SW 1271 (cell line): Measurements from ENCODE around the gene AK4.
"Not testable (repeated sequence)": the region's sequence is repeated elsewhere in the genome, so short reads cannot be mapped to it uniquely, and the experiment has no call there.

Source experiments
- DNase-seq, 2 experiments: peaks; one replicate each; lab custom pipeline; 2025; lab: John Stamatoyannopoulos, UW

The AK4 gene

GRCh38 chr1:65214340-65215027, 66.5 kb downstream of the AK4 start:
- DNase-seq = no peak

GRCh38 chr1:65216989-65217388, 69.0 kb downstream of the AK4 start:
- no peak for DNase-seq

DNA sequence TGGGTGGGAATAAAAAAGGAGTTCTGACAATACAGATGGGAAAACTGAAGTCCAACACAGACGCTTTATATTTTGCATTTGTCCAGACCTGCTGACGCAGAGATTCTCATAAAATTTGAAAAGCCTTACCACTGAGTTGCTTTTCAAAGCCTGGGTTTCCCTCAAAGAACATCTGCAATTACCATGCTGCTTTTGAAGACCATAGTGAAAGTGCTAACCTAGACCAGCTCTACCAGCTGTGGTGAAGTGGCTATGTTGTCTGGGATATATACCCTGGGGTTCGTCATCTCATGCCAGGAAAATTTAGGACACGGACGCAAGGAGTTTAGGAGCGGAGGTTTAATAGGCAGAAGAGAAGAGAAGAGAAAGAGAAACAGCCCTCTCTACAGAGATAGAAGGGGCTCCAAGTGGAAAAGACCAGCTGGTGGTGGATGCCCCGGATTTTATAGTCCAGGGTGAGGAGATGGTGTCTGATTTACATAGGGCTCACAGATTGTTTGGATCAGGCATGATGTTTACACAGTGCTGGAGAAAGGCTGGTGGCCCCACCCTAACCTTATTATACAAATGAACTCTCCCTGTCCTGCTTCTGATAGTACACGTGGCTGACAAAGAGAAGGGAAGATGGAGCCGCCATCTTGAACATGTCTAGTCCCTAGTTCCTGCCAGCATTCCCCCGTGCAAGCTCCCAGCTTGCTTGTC, 73.8 kb downstream of the AK4 start:
- DNase-seq = no peak

GRCh38 chr1:65222340-65222940, 74.4 kb downstream of the AK4 start:
- no peak for DNase-seq

DNA sequence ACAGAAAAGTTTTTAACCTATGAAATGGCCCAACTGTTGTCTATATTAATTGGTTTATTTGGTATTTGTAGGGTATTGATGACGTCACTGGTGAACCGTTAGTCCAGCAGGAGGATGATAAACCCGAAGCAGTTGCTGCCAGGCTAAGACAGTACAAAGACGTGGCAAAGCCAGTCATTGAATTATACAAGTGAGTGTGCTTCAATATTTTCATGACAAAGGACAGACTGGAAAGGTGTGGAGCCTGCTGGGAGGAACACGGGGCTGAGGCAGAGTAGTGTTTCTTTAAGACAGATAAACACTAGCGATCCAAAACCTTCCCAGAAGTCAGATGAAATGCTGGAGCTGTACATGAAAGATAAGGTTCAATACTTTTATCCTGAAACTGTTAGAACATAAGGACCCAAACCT, 76.7 kb downstream of the AK4 start:
- DNase-seq = no peak

- DNase-seq = no peak
These were observed 77.2 kb downstream of the AK4 start for GRCh38 chr1:65225179-65225578.

DNA sequence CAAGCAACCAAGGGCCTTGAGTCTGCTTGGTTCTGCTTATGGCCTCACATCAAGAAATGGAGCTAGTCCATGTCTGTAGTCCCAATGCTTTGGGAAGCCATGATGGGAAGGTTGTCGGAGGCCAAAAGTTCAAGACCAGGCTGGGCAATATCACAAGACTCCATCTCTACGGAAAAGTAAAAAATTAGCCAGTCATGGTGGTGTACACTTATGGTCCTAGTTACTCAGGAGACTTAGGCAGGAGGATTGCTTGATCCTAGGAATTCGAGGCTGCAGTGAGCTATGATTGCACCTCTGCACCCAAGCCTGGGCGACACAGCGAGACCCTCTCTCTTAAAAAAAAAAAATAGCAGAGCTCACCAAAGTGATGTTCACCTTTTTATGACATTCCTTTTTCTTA, 81.2 kb downstream of the AK4 start:
- no peak for DNase-seq

DNA sequence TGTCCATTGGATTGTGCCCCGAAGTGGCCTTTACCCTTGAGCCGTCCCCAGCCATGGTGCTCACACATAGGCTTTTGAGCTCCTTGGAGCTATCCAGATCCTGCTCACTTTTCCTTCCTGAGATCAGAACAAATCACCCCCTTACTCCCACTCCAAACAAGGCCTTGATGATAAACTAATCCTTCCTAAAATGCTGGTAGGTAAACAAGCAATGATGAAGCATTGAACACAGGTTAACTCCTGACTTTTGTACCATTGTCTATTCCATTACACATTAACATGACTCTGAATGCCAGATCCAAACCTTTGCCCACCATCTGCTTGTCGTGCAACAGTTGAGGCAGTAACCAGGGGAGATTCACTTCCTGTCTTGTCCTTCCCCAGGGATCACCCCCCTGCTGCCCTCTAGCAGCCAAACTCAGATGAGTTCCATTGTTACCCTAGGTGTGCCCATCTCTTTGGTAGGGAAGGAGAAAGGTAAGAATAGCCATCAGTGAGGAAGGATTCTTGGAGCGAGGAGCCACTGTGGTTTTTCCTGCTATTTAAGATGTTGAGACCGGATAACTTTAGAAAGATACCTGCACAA, 81.8 kb downstream of the AK4 start:
- DNase-seq = no peak

- no peak for DNase-seq
These were observed 82.9 kb downstream of the AK4 start for GRCh38 chr1:65230731-65231481.

DNA sequence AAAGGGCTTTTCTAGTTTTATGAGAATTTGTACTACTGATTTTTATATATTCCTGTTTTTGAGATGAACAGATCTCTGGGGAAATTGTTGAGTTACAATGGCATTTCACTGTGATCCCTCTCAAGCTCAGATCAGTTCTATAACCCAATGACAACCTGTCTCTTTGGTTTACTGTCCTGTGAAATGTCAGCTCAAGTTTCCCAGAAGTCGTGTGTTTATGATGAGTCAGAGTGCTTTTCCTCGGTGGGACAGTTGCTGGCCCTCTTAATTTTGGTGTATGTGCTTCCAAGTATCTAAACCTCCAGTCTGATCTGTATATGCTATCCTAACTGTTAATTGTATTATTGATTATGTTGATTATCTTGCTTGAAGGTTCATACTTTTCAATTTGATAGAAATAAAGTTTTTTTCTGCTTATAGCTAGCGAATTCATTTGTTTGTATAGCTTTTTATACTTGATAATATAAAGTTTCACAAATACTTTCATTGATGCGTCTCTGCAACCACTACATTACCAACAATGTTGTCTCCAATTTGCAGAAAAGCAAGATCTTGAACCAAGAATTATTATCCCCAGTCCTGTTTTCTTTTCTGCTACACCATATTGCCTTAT, 83.8 kb downstream of the AK4 start:
- DNase-seq = no peak

GRCh38 chr1:65232461-65232990, 84.5 kb downstream of the AK4 start:
- no peak for DNase-seq

GRCh38 chr1:65233782-65234181, 85.8 kb downstream of the AK4 start:
- DNase-seq = no peak

DNA sequence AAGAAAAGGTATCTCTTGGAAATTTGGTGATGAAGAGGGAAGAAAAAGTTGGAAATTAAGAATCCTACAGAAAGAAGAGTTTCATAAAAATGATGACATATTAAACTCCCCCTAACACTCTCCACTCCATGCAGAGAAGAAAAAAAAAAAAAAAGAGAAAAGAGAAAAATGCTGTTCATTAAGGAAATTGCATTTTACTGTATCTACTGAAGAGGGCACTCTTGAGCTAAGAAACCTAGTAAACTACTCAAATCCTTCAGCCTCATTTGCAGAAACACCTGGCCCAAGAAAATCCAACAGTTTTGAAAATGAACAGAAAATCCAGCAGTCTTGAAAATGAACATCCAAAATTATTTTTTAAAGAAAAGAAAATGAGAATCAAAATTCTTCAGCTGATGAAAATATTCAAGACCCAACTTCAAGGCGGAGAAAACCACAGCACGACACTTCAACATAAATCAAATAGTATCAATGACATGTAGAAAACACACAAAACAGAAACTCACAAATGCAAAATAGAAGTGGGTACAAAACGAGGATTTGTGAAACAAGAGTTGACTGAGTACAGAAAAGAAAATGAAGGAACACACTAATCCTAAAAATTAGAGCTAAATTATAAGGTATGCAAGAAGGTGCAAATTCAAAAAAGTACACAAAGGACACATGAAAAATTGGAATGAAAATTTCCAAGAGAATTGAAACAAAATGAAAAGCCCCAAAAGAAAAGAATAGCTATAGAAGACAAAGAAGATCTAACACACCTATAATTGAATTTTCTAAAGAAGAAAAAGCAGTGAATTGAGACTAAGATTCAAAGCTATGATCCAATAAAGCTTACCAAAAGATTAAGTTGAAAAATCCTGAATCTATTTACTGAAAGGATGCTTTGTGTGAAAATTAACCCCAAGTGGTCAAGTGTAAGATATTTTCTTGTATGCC, 88.1 kb downstream of the AK4 start:
- peak in 1 of 2 experiments; percentile 42 for DNase-seq

DNA sequence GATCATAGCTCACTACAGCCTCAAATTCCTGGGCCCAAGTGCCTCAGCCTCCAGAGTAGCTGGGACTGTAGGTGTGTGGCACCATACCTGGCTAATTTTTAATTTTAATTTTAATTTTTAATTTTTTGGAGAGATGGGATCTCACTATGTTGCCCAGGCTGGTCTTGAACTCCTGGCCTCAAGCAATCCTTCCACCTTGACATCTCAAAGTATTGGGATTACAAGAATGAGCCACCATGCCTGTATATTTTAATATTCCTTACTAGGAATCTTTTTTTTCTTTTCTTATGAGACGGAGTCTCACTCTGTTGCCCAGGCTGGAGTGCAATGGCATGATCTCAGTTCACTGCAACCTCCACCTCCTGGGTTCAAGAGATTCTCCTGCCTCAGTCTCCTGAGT, 89.1 kb downstream of the AK4 start:
- DNase-seq = not testable (repeated sequence)

DNA sequence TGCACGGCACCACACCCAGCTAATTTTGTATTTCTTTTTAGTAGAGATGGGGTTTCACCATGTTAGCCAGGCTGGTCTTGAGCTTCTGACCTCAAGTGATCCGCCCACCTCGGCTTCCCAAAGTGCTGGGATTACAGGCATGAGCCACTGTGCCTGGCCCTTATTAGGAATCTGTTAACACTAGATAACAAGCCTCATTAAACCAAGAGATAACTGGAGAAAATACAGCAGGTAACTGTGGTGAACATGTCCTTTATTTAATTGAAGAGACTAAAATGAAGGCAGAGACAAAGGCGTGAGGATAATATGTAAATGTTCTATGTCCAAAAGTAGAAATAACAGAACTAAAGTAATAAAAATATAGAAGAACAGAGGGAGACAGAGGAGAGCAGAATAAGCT, 89.5 kb downstream of the AK4 start:
- no peak for DNase-seq

GRCh38 chr1:65238010-65238409, 90.0 kb downstream of the AK4 start:
- no peak for DNase-seq

- no peak for DNase-seq
These were observed 95.5 kb downstream of the AK4 start for GRCh38 chr1:65243491-65243890.

- DNase-seq = no peak
These were observed 97.3 kb downstream of the AK4 start for GRCh38 chr1:65245295-65245694.

DNA sequence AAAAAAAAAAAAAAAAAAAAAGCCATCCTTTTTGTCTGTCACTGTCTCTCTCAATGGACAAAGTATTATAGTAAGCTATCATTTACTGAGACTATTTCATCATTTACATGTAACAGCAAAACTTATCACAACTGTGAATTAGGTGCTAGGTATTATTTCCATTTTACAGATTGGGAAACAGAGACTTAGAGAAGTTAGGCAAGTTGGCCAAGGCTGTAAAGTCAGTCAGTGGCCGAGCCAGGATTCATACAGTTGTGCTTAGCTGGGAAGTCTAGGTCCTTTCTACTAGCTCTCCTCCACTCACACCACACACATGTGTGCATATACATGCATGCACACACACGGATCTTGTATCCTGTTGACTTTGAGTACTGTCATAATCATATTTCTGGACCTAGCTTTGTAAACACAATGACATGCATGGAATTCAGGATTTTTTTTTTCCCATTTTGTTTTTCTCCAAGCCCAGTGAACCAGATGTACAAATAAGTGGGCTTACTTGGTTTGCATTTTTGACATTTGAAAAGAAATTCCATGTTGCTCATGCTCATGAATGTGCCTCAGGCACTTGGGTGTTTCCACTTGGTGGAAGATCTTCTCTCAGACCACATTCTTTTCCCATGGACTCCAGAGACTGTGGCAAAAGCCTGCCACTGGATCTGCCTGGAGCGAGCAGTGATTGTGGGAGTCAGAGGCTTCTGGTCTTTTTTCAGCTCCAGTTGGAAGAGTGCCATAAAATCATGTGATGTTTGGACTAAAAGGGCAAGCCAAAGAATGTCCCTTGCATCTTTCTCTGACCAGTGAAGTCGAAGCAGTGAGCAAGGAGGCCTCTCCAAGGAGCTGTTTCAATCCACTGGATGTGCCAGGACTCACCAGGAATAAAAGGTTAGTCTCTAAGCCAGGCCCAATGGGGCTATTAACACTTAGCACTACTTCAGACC, 99.7 kb downstream of the AK4 start:
- peak; percentile 20 to 31 for DNase-seq
